Cardiac fibroblast (primary cell): ENCODE data around the gene LMO7.

Source experiments
- DNase-seq, 2 donors: peaks; one replicate each; pipeline versions ENCODE4 v3.0.0 to v3.0.0-alpha.2; 2010; ENCODE audit warnings: low read depth in 2 of 2
- H3K4me3 ChIP-seq, 2 donors: replicated peaks in 1 of 2; 1 replicate in 1 of 2; 2 replicates in 1 of 2; pipeline ENCODE4 v1.5.1; 2011; ENCODE audit warnings: low read depth in 2 of 2, low read length in 2 of 2, mild to moderate bottlenecking in 2 of 2, moderate library complexity in 1 of 2
- TF ChIP-seq, protein P1 (sequence below): IDR thresholded peaks from one replicate; pipeline ENCODE4 v1.5.1; 2011; ENCODE audit warnings: low read depth, mild to moderate bottlenecking, low read length, inconsistent platforms

The LMO7 gene

DNA sequence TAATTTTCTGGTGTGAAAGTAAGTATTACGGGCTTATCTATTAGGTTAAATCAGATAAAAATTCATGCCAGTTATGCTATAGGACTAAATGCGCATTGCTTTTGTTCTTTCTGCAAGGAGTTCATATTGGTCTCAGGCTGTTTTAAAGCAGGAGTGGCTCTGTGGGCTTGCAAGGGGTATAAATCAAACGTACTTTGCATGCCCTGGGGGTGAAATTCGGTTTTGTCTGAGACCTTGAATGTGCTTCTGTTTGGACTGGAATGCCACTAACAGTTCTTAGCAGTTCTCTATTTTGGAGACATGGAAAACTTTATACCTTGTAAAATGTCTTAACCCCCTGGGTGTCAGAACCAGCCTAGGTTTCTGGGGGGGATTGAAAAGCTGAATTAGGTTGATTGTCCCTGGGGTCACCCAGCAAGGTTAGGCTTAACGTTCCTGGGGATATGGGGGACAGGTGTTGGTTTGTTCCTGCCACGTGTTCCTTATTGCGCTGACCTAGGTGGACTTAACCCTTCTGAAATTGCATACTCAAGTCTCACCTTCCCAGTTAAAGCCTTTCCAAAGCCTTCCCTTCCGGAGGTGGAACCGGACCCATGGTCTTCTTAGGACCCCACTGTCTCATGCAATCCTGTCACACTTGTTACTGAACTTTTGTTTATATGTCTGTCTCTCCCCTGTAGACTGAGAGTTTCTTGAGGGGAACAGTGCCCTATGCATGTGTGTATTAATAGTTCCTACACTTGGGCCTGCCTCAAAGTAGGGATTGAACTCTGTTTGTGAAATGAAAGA is 182.2 kb downstream of the LMO7 start:
- no peak for DNase-seq
- no peak overlapping the region for H3K4me3 ChIP-seq
- TF ChIP-seq, protein P1, sequence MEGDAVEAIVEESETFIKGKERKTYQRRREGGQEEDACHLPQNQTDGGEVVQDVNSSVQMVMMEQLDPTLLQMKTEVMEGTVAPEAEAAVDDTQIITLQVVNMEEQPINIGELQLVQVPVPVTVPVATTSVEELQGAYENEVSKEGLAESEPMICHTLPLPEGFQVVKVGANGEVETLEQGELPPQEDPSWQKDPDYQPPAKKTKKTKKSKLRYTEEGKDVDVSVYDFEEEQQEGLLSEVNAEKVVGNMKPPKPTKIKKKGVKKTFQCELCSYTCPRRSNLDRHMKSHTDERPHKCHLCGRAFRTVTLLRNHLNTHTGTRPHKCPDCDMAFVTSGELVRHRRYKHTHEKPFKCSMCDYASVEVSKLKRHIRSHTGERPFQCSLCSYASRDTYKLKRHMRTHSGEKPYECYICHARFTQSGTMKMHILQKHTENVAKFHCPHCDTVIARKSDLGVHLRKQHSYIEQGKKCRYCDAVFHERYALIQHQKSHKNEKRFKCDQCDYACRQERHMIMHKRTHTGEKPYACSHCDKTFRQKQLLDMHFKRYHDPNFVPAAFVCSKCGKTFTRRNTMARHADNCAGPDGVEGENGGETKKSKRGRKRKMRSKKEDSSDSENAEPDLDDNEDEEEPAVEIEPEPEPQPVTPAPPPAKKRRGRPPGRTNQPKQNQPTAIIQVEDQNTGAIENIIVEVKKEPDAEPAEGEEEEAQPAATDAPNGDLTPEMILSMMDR = no peak

DNA sequence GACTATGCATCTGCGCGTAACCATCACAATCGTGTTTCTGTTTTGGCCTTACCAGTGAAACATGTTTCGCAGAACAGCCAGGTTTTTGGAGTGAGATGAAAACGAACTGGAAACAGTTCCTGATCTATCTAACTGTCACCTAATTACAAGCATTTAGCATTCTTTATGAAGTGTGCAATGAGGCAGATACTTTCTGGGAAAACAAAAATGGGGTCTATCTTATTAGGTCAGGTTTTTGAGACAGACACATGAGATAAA is 182.8 kb downstream of the LMO7 start:
- DNase-seq = no peak
- H3K4me3 ChIP-seq = no peak overlapping the region
- TF ChIP-seq, protein P1 = no peak

DNA sequence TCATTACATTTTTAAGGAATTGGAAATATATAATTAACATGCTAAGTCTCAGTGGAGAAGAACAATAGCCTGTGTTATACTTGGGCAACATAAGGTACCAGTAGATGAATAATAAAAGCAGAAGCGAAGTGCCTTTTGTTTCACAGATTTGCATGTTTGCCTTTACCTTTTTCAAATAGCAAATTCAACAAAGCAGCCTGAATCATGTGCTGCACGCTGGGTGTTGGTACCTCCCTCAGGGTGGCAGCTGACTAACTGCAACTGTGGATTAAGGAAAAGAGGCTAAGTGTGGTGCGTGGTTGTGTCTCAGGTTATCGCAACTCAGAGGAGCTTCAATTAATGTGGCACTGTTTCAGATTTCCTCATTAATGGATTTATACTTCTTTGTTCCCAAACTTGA is 189.0 kb downstream of the LMO7 start:
- DNase-seq = no peak
- TF ChIP-seq, protein P1 = no peak
- no peak overlapping the region for H3K4me3 ChIP-seq

DNA sequence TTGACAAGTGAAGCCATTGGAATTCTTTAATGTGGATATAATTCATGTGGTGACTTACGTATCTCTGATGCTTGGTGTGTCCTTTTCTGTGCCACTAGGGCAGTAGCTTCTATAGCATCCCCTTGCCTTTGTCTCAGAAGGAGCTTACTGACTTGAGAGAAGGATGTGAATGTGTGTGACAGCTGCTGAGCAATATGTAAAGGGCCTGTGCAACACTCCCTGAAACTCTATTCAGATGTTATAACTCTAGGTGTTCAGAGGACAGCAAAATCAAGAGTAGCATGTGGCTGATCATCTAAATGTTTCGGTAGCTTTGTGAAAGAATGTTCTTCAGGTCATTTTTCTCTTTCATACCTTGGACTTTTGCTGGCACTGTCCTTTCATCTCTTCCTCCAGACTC is 189.5 kb downstream of the LMO7 start:
- TF ChIP-seq, protein P1 = no peak
- no peak for DNase-seq
- H3K4me3 ChIP-seq = no peak overlapping the region

DNA sequence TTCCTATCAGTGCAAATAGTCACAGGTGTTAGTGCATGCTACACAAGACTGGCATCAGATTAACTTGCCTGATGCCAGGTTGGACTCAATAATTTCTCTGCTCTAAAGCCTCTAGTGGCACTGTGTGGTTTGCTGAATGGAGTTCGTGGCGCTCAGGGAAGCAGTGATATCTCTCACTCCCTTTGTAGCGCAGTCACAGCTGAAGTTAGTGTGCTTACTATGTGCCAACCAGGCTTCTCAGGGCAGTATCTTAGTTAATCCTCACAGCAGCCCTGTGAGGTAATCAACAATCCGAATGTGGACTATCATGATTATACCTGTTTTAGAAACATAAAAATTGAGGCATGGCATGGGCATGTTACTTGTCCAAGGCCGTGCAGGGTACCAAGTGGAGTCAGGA is 190.3 kb downstream of the LMO7 start:
- DNase-seq = no peak
- no peak overlapping the region for H3K4me3 ChIP-seq
- TF ChIP-seq, protein P1 = no peak

DNA sequence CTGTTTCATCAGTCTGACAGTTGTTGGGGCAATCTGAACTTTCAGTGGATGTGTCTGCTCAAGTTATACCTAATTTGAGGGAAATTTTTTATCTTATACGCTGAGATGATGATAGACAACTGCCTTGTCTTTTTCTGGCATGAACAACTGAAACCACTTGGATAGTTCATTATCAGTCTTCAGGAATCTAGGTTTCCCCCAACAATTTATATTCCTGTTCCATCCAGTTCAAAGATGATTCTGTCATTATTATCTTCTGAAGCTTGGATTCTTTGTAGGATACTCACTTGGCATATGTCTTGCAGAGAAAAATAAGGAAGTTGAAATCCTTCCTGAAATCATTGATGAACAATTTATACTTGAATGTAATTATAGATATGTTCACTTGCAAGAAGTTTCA is 193.7 kb downstream of the LMO7 start:
- no peak overlapping the region for H3K4me3 ChIP-seq
- no peak for DNase-seq
- TF ChIP-seq, protein P1 = no peak

DNA sequence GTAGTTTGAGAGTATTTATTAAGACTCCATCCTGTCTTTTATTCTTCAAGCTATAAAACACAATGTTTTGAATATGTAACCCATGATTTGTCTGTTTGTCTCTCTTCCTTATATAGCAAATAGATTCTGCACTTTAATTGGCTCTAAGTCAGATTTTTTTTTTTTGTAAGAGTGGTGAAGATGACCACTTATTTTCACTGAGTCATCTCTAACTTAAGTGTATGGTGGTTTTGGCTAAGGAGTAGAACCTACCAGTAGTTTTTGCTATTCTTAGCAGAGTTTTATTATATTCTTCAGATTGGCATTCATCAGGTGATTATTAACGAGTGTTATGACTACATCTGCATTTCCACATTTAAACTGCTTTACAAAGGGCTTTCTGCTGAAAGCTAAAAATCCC is 194.7 kb downstream of the LMO7 start:
- no peak overlapping the region for H3K4me3 ChIP-seq
- peak; percentile 25 to 62 for DNase-seq
- TF ChIP-seq, protein P1 = no peak
